SK-N-SH (cell line): Measurements from ENCODE around the gene SRRT.

Experiments used
- EP300 ChIP-seq, 2 experiments: IDR thresholded peaks; 2 replicates each; pipeline versions ENCODE4 v1.4.0 to v1.6.1; 2012; ENCODE audit warnings: borderline replicate concordance in 1 of 2, low read depth in 1 of 2, low read length in 1 of 2
- EZH2phosphoT487 ChIP-seq: fragments of 200-600 bp; sonication (generic); IDR thresholded peaks from 2 replicates; pipeline ENCODE4 v1.6.1; 2017; ENCODE audit warnings: low read depth, mixed run types, mild to moderate bottlenecking, antibody characterized with exemption, moderate library complexity, borderline replicate concordance
- FOSL2 ChIP-seq: IDR thresholded peaks from 2 replicates; pipeline ENCODE4 v1.4.0; 2012; ENCODE audit warnings: low read depth, mild to moderate bottlenecking, moderate library complexity, borderline replicate concordance
- MXI1 ChIP-seq: IDR thresholded peaks from 2 replicates; pipeline ENCODE4 v1.6.1; 2012; ENCODE audit warnings: mild to moderate bottlenecking, low read depth, low read length, improper control_type of control experiment
- NFIC ChIP-seq: IDR thresholded peaks from 2 replicates; pipeline ENCODE4 v1.4.0; 2012; ENCODE audit warnings: borderline replicate concordance
- NRF1 ChIP-seq: IDR thresholded peaks from 2 replicates; pipeline ENCODE4 v1.6.1; 2012; ENCODE audit warnings: low read depth, mild to moderate bottlenecking, low read length
- POLR2AphosphoS5 ChIP-seq: IDR thresholded peaks from 2 replicates; pipeline ENCODE4 v1.6.1; 2012; ENCODE audit warnings: low read depth, low read length
- RCOR1 ChIP-seq: fragments of 150-350 bp; IDR thresholded peaks from 2 replicates; pipeline ENCODE4 v1.6.1; 2017; ENCODE audit warnings: antibody characterized with exemption, low read length
- SMC3 ChIP-seq: IDR thresholded peaks from 2 replicates; pipeline ENCODE4 v1.6.1; 2012; ENCODE audit warnings: low read depth, low read length, improper control_type of control experiment
- TF ChIP-seq, protein P1 (sequence below): fragments of 200-600 bp; sonication (generic); IDR thresholded peaks from 2 replicates; pipeline ENCODE4 v1.6.1; 2017; ENCODE audit warnings: antibody characterized with exemption, mild to moderate bottlenecking, moderate library complexity
- TF ChIP-seq, protein P2 (sequence below): IDR thresholded peaks from 2 replicates; pipeline ENCODE4 v1.6.1; 2012; ENCODE audit warnings: mild to moderate bottlenecking, low read depth, low read length, moderate library complexity
- TF ChIP-seq, protein P3 (sequence below): IDR thresholded peaks from 2 replicates; pipeline ENCODE4 v1.4.0; 2012; ENCODE audit warnings: low read depth
- TF ChIP-seq, protein P4 (sequence below): fragments of 150-350 bp; IDR thresholded peaks from 2 replicates; pipeline ENCODE4 v1.6.1; 2017; ENCODE audit warnings: antibody characterized with exemption, low read length, low read depth, borderline replicate concordance

DNA sequence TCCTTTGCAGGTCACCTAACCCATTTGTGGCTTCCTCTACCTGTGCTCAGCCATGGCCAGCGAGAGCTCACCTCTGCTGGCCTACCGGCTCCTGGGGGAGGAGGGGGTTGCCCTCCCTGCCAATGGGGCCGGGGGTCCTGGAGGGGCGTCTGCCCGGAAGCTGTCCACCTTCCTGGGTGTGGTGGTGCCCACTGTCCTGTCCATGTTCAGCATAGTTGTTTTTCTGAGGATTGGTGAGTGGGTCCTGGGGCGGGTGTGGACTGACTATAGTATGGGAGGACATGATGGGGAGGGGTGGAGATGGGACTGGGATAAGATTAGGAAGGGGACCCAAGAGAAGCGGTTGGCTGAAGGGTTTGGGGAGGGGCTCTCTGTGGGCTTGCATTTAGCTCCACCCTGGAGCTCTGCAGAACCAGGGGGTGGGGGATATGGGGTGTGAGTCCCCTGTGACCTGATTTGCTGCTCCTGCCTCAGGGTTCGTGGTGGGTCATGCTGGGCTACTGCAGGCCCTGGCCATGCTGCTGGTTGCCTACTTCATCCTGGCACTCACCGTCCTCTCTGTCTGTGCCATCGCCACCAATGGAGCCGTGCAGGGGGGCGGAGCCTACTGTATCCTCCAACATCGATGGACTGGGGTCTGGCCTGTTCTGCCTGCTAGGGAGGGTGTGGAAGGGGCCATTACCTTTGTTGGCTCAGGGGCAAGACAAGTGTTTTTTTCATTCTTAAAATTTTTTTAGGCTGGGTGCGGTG lies 20.6 kb upstream of the SRRT start:
- TF ChIP-seq, protein P1, sequence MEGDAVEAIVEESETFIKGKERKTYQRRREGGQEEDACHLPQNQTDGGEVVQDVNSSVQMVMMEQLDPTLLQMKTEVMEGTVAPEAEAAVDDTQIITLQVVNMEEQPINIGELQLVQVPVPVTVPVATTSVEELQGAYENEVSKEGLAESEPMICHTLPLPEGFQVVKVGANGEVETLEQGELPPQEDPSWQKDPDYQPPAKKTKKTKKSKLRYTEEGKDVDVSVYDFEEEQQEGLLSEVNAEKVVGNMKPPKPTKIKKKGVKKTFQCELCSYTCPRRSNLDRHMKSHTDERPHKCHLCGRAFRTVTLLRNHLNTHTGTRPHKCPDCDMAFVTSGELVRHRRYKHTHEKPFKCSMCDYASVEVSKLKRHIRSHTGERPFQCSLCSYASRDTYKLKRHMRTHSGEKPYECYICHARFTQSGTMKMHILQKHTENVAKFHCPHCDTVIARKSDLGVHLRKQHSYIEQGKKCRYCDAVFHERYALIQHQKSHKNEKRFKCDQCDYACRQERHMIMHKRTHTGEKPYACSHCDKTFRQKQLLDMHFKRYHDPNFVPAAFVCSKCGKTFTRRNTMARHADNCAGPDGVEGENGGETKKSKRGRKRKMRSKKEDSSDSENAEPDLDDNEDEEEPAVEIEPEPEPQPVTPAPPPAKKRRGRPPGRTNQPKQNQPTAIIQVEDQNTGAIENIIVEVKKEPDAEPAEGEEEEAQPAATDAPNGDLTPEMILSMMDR: no peak
- TF ChIP-seq, protein P2, sequence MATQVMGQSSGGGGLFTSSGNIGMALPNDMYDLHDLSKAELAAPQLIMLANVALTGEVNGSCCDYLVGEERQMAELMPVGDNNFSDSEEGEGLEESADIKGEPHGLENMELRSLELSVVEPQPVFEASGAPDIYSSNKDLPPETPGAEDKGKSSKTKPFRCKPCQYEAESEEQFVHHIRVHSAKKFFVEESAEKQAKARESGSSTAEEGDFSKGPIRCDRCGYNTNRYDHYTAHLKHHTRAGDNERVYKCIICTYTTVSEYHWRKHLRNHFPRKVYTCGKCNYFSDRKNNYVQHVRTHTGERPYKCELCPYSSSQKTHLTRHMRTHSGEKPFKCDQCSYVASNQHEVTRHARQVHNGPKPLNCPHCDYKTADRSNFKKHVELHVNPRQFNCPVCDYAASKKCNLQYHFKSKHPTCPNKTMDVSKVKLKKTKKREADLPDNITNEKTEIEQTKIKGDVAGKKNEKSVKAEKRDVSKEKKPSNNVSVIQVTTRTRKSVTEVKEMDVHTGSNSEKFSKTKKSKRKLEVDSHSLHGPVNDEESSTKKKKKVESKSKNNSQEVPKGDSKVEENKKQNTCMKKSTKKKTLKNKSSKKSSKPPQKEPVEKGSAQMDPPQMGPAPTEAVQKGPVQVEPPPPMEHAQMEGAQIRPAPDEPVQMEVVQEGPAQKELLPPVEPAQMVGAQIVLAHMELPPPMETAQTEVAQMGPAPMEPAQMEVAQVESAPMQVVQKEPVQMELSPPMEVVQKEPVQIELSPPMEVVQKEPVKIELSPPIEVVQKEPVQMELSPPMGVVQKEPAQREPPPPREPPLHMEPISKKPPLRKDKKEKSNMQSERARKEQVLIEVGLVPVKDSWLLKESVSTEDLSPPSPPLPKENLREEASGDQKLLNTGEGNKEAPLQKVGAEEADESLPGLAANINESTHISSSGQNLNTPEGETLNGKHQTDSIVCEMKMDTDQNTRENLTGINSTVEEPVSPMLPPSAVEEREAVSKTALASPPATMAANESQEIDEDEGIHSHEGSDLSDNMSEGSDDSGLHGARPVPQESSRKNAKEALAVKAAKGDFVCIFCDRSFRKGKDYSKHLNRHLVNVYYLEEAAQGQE: no peak
- TF ChIP-seq MXI1 (no peak), EZH2phosphoT487 (no peak), POLR2AphosphoS5 (no peak), FOSL2 (no peak), NRF1 (no peak), EP300 (IDR thresholded peaks at IDR 0.05; ENCODE audit: borderline replicate concordance in 1 of 2, low read depth in 1 of 2, low read length in 1 of 2) (no peak), SMC3 (no peak), RCOR1 (no peak), NFIC (no peak)
- TF ChIP-seq, protein P3, sequence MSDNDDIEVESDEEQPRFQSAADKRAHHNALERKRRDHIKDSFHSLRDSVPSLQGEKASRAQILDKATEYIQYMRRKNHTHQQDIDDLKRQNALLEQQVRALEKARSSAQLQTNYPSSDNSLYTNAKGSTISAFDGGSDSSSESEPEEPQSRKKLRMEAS: no peak
- TF ChIP-seq, protein P4, sequence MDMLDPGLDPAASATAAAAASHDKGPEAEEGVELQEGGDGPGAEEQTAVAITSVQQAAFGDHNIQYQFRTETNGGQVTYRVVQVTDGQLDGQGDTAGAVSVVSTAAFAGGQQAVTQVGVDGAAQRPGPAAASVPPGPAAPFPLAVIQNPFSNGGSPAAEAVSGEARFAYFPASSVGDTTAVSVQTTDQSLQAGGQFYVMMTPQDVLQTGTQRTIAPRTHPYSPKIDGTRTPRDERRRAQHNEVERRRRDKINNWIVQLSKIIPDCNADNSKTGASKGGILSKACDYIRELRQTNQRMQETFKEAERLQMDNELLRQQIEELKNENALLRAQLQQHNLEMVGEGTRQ: no peak
